ENCODE measurements around the gene HELZ2. TPM values are rescaled to one million over a fixed set of nuclear protein-coding genes. Genes with fewer than 3 reads are reported as not detected.
A peak's percentile ranks its signal among the peaks of the same experiment; 100 is the strongest.

The HELZ2 gene
- total RNA-seq, 1 experiment from 2014 or later, result 18.1 TPM

DNA sequence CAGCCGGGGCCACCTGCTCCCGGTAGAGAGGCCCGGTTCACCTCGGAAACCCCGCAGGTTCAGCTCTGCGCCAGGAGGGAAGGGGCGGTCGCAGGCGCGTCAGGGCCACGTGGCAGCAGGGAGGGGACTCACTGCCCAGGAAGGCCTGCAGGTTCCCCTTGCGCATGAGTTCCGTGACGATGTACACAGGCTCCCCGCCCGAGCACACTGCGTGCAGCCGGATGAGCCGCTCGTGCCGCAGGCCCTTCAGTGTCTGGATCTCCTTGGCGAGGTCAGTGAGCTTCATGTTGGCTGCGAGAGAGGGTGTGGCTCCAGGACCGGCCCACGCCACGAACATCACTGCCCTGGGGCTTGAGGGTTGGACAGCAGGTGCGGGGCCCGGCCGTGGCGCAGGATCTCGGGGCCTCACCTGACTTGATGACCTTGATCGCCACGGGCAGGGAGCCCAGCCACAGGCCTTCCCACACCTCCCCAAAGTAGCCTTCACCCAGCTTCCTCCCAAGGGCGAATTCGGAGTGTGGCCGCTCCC lies 31.9 kb downstream of the HELZ2 start:
- H3K4me1 Mint-ChIP-seq (ENCODE audit: insufficient read depth, unreplicated experiment), result peaks cover 21% of the 10 kb centered on the region
- H3K27me3 Mint-ChIP-seq (ENCODE audit: insufficient read depth, unreplicated experiment), result no peaks in the 10 kb centered on the region
- no peak for TF ChIP-seq CTCF (IDR thresholded peaks at IDR 0.05; ENCODE audit: unreplicated experiment)
- H3K36me3 Mint-ChIP-seq (ENCODE audit: insufficient read depth, unreplicated experiment), result peaks cover 7% of the 10 kb centered on the region
- ChIA-PET CTCF (interaction anchor here (0.6 to 1.3 kb wide), 2 partner anchors 40 to 458 kb away, joined by 3 read pairs; no protein-coding TSS in a partner anchor), POLR2A (interaction anchor here (0.6 to 1.4 kb wide), 12 partner anchors 13 to 1265 kb away, joined by 3 to 12 read pairs (median 4); partner anchors contain the start of genes GMEB2, PPDPF, TPD52L2 and UCKL1)
- DNase-seq (ENCODE audit: unreplicated experiment), result peak; percentile 63
- intact Hi-C loops (cut with micrococcal nuclease), result no loop called here
- peak overlapping the region; percentile 74 for H3K4me3 Mint-ChIP-seq (ENCODE audit: unreplicated experiment)
- H3K27ac Mint-ChIP-seq (ENCODE audit: low read depth, unreplicated experiment), result peak overlapping the region; percentile 84
- BruUV-seq (replicated peaks), result TSS peak; percentile 61
- no peaks in the 10 kb centered on the region for H3K9me3 Mint-ChIP-seq (ENCODE audit: unreplicated experiment)

DNA sequence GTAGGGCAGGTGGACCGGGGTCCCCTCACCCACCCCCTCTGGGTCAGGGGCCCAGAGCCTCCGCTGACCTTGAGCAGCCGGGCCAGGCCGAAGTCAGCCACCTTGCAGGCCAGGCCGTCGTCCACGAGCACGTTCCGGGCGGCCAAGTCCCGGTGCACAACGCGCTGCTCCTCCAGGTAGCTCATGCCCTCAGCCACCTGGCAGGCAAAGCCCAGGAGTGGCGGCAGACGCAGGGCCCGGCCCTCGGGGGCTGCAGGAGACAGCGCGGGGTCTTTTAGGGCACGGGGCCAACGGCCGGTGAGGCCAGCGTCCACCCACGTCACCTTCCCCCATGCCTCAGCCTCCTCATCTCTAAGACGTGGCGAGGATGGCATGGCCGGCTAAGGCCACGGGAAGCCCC lies 32.7 kb downstream of the HELZ2 start:
- peaks cover 26% of the 10 kb centered on the region for H3K4me1 Mint-ChIP-seq (ENCODE audit: insufficient read depth, unreplicated experiment)
- BruUV-seq (replicated peaks), result no TSS peak

GRCh38 chr20:63540417-63541186 lies 33.4 kb downstream of the HELZ2 start:
- CTCF ChIA-PET, result interaction anchor here (1.5 kb wide), 1 partner anchor 200 kb away, joined by 4 read pairs; no protein-coding TSS in a partner anchor
- no peak for DNase-seq (ENCODE audit: unreplicated experiment)
- POLR2A ChIA-PET, result interaction anchor here (0.6 kb wide), 1 partner anchor 44 kb away, joined by 3 read pairs; no protein-coding TSS in a partner anchor
- H3K27me3 Mint-ChIP-seq (ENCODE audit: insufficient read depth, unreplicated experiment), result no peaks in the 10 kb centered on the region
- no peak for TF ChIP-seq CTCF (IDR thresholded peaks at IDR 0.05; ENCODE audit: unreplicated experiment)
- H3K4me3 Mint-ChIP-seq (ENCODE audit: unreplicated experiment), result no peak overlapping the region
- peaks cover 7% of the 10 kb centered on the region for H3K36me3 Mint-ChIP-seq (ENCODE audit: insufficient read depth, unreplicated experiment)
- BruUV-seq (replicated peaks), result no TSS peak
- intact Hi-C loops (cut with micrococcal nuclease), result no loop called here
- no peaks in the 10 kb centered on the region for H3K9me3 Mint-ChIP-seq (ENCODE audit: unreplicated experiment)
- no peak overlapping the region for H3K27ac Mint-ChIP-seq (ENCODE audit: low read depth, unreplicated experiment)
- peaks cover 29% of the 10 kb centered on the region for H3K4me1 Mint-ChIP-seq (ENCODE audit: insufficient read depth, unreplicated experiment)

More for the DNA sequence above, 32.7 kb downstream of the HELZ2 start:
- no peak overlapping the region for H3K27ac Mint-ChIP-seq (ENCODE audit: low read depth, unreplicated experiment)
- peaks cover 7% of the 10 kb centered on the region for H3K36me3 Mint-ChIP-seq (ENCODE audit: insufficient read depth, unreplicated experiment)
- peak overlapping the region; percentile 74 for H3K4me3 Mint-ChIP-seq (ENCODE audit: unreplicated experiment)
- H3K27me3 Mint-ChIP-seq (ENCODE audit: insufficient read depth, unreplicated experiment), result no peaks in the 10 kb centered on the region
- TF ChIP-seq CTCF (IDR thresholded peaks at IDR 0.05; ENCODE audit: unreplicated experiment), result no peak
- CTCF ChIA-PET, result no interaction called here
- intact Hi-C loops (cut with micrococcal nuclease), result no loop called here
- POLR2A ChIA-PET, result interaction anchor here (0.6 to 1.4 kb wide), 11 partner anchors 12 to 1264 kb away, joined by 3 to 12 read pairs (median 4); partner anchors contain the start of genes GMEB2, PPDPF, TPD52L2 and UCKL1
- H3K9me3 Mint-ChIP-seq (ENCODE audit: unreplicated experiment), result no peaks in the 10 kb centered on the region
- DNase-seq (ENCODE audit: unreplicated experiment), result no peak
